Tibial artery (tissue), 4 donors: Measurements from ENCODE around the gene METTL25B.

Experiments used
- DNase-seq, 2 donors: peaks; one replicate each; pipeline ENCODE4 v3.0.0-alpha.2; 2019
- H3K27ac ChIP-seq, 2 donors: fragments of 200-600 bp; sonication (generic) in 1 of 2; 1 replicate in 1 of 2; 2 replicates in 1 of 2; pipeline ENCODE4 v1.5.1; 2018 to 2019; ENCODE audit warnings: mild to moderate bottlenecking in 1 of 2
- H3K27me3 ChIP-seq, 2 donors: fragments of 200-600 bp; sonication (generic) in 1 of 2; one replicate each; pipeline versions ENCODE4 v1.5.1 to v1.6.0; 2016 to 2019
- H3K36me3 ChIP-seq, 3 donors: fragments of 200-600 bp; sonication (generic) in 2 of 3; one replicate each; pipeline ENCODE4 v1.5.1; 2016 to 2019; ENCODE audit warnings: mild to moderate bottlenecking in 2 of 3
- H3K4me1 ChIP-seq, 4 donors: fragments of 200-600 bp; sonication (generic) in 2 of 4; 1 replicate in 3 of 4; 2 replicates in 1 of 4; pipeline ENCODE4 v1.5.1; 2016 to 2019
- H3K4me3 ChIP-seq, 2 donors: fragments of 200-600 bp; sonication (generic) in 1 of 2; 1 replicate in 1 of 2; 2 replicates in 1 of 2; pipeline ENCODE4 v1.5.1; 2018 to 2019; ENCODE audit warnings: mild to moderate bottlenecking in 2 of 2
- H3K9me3 ChIP-seq, 3 donors: fragments of 200-600 bp; sonication (generic) in 1 of 3; one replicate each; pipeline ENCODE4 v1.5.1; 2016 to 2019
- CTCF ChIP-seq, 2 experiments: fragments of 200-600 bp in 1 of 2; fragments of 450-650 bp in 1 of 2; IDR thresholded peaks; one replicate each; pipeline ENCODE4 v1.5.1; 2017 to 2019; ENCODE audit warnings: antibody characterized with exemption in 2 of 2, mild to moderate bottlenecking in 1 of 2, moderate library complexity in 1 of 2
- intact Hi-C: fragments of 100-400 bp; cut with DNase I; formaldehyde crosslinking; loops from one replicate; pipeline ENCODE4 v1.15.0; 2023; ENCODE audit warnings: low total_unique reads

METTL25B gene

GRCh38 chr1:156738407-156738806 lies 10.1 kb downstream of the METTL25B start:
- TF ChIP-seq CTCF (IDR thresholded peaks at IDR 0.05): no peak
- Histone ChIP-seq H3K36me3 (peaks cover 22 to 60% (median 30%) of the 10 kb centered on the region in 3 donors), H3K27me3 (no peaks in the 10 kb centered on the region), H3K27ac (no peak overlapping the region), H3K9me3 (no peaks in the 10 kb centered on the region), H3K4me3 (no peak overlapping the region), H3K4me1 (peaks cover 0 to 19% (median 12%) of the 10 kb centered on the region in 4 donors)
- no peak for DNase-seq
- intact Hi-C loops: no loop called here

- intact Hi-C loops: no loop called here
- no peaks in the 10 kb centered on the region for H3K9me3 ChIP-seq
- H3K4me1 ChIP-seq: peaks cover 0 to 19% (median 12%) of the 10 kb centered on the region in 4 donors
- TF ChIP-seq CTCF (IDR thresholded peaks at IDR 0.05): no peak
- peaks cover 25 to 60% (median 35%) of the 10 kb centered on the region in 3 donors for H3K36me3 ChIP-seq
- H3K27me3 ChIP-seq: no peaks in the 10 kb centered on the region
- DNase-seq: no peak
- H3K27ac ChIP-seq: no peak overlapping the region
- no peak overlapping the region for H3K4me3 ChIP-seq
Measured at GRCh38 chr1:156738916-156739315, 10.6 kb downstream of the METTL25B start.

GRCh38 chr1:156740237-156740740 lies 12.0 kb downstream of the METTL25B start:
- Histone ChIP-seq H3K27ac (peak overlapping the region; percentile 62 to 76), H3K4me1 (peaks cover 0 to 29% (median 16%) of the 10 kb centered on the region in 4 donors), H3K9me3 (no peaks in the 10 kb centered on the region), H3K36me3 (peaks cover 26 to 62% (median 48%) of the 10 kb centered on the region in 3 donors), H3K4me3 (peak overlapping the region; percentile 64 to 71), H3K27me3 (no peaks in the 10 kb centered on the region)
- DNase-seq: no peak
- intact Hi-C loops: no loop called here
- no peak for TF ChIP-seq CTCF (IDR thresholded peaks at IDR 0.05)

- Histone ChIP-seq H3K9me3 (no peaks in the 10 kb centered on the region), H3K27ac (peak within 1 kb of the TSS; percentile 80 to 83), H3K4me3 (peak within 1 kb of the TSS; percentile 64 to 71), H3K4me1 (peaks cover 0 to 35% (median 21%) of the 10 kb centered on the region in 4 donors), H3K36me3 (peaks cover 21 to 57% (median 48%) of the 10 kb centered on the region in 3 donors), H3K27me3 (no peaks in the 10 kb centered on the region)
- intact Hi-C loops: no loop called here
- peak; percentile 99 for DNase-seq
- TF ChIP-seq CTCF (IDR thresholded peaks at IDR 0.05): no peak
Measured at GRCh38 chr1:156740741-156741480, 12.6 kb downstream of the METTL25B start, which contains the start of gene MRPL24. Gene MRPL24, minus strand, starts transcription at chr1:156741088. Its CDS starts 2,384 bp downstream, at chr1:156738704.

GRCh38 chr1:156741481-156741983 lies 13.3 kb downstream of the METTL25B start:
- no peak for TF ChIP-seq CTCF (IDR thresholded peaks at IDR 0.05)
- Histone ChIP-seq H3K4me1 (peaks cover 0 to 41% (median 28%) of the 10 kb centered on the region in 4 donors), H3K36me3 (peaks cover 21 to 51% (median 44%) of the 10 kb centered on the region in 3 donors), H3K27me3 (no peaks in the 10 kb centered on the region), H3K9me3 (no peaks in the 10 kb centered on the region), H3K27ac (peak overlapping the region; percentile 80 to 83), H3K4me3 (peak overlapping the region; percentile 28 to 64)
- intact Hi-C loops: no loop called here
- DNase-seq: no peak
